Ishikawa (cell line): ENCODE data around the gene CCDC187.

ENCODE experiments used
- CEBPB ChIP-seq: IDR thresholded peaks from 2 replicates; pipeline ENCODE4 v1.6.1; 2012
- CREB1 ChIP-seq: IDR thresholded peaks from 2 replicates; pipeline ENCODE4 v1.6.1; 2012; ENCODE audit warnings: low read depth
- EGR1 ChIP-seq: IDR thresholded peaks from 2 replicates; pipeline ENCODE4 v1.6.1; 2012
- EP300 ChIP-seq: IDR thresholded peaks from 2 replicates; pipeline ENCODE4 v1.6.1; 2012; ENCODE audit warnings: borderline replicate concordance
- MAX ChIP-seq: IDR thresholded peaks from 2 replicates; pipeline ENCODE4 v1.6.1; 2012
- RAD21 ChIP-seq: IDR thresholded peaks from 2 replicates; pipeline ENCODE4 v1.6.1; 2012; ENCODE audit warnings: low read depth
- REST ChIP-seq: IDR thresholded peaks from 2 replicates; pipeline ENCODE4 v1.6.1; 2012; ENCODE audit warnings: low read depth, mild to moderate bottlenecking
- TCF12 ChIP-seq: IDR thresholded peaks from 2 replicates; pipeline ENCODE4 v1.6.1; 2012; ENCODE audit warnings: low read depth
- TEAD4 ChIP-seq: IDR thresholded peaks from 2 replicates; pipeline ENCODE4 v1.6.1; 2012
- USF1 ChIP-seq: IDR thresholded peaks from 2 replicates; pipeline ENCODE4 v1.6.1; 2012
- YY1 ChIP-seq: IDR thresholded peaks from 2 replicates; pipeline ENCODE4 v1.6.1; 2012; ENCODE audit warnings: low read depth

GRCh38 chr9:136331556-136332481 lies 27.9 kb upstream of the CCDC187 start:
- TF ChIP-seq USF1 (no peak), CREB1 (no peak), EP300 (no peak), YY1 (no peak), RAD21 (no peak), MAX (no peak), EGR1 (no peak), REST (no peak), TCF12 (no peak), TEAD4 (no peak), CEBPB (no peak)
